HG03442 (cell line): ENCODE data around the gene TMEM203.

Experiments
- ATAC-seq: cut with Tn5 transposase; IDR thresholded peaks from one replicate; pipeline ENCODE4 v1.9.1; 2021; ENCODE audit warnings: mild to moderate bottlenecking, moderate library complexity; ENCODE audit not compliant: unreplicated experiment

The TMEM203 gene

DNA sequence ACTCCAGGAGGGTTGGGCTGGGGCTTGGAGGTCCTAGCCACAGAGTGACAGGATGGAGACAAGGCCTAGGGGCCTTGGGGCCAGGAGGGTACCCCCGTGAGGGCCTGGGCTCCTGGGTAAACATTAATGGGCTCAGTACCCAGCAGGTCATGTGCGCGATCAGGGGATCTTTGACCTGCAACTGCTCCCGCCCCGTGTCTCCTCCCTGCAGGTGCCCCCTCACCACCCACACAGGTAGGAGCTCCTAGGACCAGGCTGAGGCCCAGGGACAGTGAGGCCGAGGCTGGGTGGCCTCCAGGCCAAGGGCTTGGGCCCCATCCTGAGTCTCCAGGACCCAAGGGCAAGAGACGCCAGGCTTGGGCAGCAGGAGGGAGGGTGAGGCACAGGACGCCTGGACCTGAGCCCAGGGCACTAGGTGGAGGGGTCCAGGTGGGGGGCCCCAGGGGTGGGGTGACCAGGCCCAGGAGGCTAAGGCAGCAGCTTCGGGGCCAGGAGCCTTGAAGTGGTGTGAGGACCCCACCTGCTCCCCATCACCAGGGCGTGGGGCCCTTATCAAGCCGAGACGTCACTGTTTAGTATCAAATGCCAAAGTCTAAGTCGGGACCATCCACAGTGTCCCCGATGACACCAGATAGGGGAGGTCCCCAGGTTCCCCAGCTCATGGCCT, 25.4 kb upstream of the TMEM203 start, which contains the start of gene SLC34A3:
SLC34A3 (plus strand) TSS at position 197 of the 667 bp plus-strand sequence. CDS start 802 bp downstream, outside the sequence.
- no peak for ATAC-seq

DNA sequence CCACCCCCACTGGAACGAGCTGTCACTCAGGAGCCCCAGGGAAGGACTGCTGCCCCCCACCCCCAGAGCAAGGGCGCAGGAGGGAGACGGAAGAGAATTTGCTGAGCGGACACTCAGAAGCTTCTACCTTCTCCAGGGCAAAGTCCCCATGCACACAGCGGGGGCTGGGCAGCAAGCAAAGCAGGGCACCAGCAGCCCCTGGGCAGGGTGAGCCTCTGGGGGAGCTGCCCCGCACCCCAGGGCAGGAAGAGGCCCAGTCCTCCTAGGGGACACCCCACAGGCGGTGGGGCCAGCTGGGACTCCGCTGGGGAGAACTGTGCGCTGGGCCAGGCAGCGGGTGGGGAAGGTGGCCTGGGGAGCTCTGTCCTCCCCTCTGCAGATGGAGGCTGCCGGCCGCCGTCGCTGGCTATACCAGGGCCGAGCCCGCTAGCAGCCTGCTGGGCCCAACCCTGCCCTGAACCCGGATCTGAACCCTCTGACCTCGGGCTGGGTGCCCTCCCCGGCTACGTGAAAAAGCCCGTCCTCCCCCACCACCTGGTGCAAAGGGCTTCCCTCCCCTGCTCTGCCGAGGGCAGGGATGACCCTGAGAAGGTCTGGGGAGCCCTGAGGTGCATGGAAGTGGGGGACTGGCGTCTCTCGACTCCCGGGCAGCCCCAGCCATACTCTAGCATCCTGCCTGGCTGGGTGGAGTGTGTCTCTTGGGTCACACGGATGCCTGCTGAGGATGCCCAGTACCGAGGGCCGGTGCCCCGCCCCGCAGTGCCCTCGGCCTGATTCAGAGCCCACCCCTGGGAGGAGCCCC, 24.7 kb upstream of the TMEM203 start:
- no peak for ATAC-seq

DNA sequence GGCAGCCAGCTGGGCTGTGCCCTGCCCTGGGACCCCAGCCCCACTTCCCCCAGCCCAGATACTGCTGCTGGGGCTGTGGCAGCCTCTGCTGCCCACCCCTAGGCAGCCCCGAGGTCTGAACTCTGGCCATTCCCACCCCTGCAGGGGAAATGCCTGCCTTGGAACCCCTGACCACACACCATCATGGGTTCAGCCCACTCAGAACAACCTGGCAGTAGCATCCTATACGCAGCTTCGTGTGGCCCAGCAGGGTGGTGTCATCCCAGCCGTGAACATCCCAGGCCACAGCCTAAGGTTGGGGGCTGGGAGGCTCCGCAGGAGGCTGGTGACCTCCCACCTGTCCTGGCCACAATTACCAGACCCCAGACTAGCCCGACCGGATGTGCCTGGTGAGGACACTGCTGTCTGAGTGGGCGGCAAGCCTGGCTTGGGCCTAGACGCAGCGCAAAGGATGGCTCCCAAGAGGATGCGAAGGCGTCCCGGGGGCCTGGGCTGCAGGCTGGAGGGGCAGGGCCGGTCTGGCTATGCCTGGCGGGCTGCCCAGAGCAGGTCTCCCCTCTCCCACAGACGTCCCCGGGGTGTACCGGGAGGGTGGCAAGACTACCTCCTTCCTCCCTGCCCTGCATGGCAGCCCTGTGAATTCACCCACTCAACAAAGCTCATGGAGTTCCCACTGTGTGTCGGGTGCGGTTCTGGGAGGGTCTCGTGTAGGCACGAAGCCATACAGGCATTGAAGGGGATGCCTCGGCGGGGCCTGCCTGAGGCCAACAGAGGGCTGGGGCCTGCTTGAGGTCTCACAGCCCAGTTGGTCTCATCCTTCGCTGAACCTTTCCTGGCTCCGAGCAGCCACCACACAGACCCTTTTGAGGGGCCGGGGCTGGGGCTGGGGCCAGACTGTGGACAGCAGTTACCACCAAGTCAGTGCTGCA, 23.8 kb upstream of the TMEM203 start:
- ATAC-seq: no peak

DNA sequence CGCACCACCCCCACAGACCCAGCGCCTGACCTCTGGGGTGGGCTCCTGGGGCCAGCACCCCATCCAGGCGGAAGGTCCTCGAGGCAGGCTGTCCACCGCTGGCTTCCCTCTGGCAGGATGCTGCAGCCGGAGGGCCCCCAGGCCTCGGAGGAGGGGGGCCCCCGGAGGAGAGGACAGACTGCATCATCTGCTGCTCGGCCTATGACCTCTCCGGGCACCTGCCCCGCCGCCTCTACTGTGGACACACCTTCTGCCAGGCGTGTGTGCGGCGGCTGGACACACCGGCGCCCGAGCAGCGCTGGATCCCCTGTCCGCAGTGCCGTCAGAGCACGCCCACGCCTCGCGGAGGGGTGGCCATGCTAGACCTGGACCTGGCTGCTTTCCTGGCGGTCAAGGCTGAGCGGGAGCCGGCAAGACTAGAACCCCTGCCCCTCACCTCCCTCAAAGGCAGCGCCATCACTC, 23.1 kb upstream of the TMEM203 start:
- ATAC-seq: no peak

DNA sequence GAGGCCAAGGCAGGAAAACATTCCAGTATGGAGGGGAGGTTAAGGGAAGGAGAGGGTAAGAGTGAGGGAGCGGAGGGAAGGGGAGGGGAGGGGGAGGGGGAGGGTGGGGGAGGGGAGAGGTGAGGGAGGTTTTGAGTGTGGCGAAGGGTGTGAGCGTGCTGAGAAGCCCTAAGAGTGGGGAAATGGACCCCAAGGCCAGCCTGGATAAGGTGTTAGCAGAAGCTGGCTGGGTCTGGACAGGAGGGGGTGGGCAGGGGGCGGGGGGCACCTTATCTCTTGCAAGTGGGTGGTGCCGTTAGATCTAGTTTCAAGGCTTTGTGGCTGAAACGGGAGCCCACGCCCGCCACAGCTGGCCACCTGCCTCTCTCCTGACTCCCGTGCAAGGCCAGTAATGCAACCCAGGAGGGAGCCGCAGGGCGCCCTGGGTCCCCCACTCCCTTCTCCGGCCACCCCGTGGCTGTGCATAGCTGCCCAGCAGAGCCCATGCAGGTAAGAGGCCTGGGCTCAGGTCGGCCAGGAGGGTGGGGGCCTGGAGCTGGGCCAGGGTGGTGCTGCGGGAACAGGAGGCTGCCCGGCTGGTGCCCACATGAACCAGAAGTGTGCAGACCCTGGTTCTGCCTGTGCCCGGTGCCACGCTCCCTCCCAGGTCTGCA, 22.5 kb upstream of the TMEM203 start:
- ATAC-seq: no peak

DNA sequence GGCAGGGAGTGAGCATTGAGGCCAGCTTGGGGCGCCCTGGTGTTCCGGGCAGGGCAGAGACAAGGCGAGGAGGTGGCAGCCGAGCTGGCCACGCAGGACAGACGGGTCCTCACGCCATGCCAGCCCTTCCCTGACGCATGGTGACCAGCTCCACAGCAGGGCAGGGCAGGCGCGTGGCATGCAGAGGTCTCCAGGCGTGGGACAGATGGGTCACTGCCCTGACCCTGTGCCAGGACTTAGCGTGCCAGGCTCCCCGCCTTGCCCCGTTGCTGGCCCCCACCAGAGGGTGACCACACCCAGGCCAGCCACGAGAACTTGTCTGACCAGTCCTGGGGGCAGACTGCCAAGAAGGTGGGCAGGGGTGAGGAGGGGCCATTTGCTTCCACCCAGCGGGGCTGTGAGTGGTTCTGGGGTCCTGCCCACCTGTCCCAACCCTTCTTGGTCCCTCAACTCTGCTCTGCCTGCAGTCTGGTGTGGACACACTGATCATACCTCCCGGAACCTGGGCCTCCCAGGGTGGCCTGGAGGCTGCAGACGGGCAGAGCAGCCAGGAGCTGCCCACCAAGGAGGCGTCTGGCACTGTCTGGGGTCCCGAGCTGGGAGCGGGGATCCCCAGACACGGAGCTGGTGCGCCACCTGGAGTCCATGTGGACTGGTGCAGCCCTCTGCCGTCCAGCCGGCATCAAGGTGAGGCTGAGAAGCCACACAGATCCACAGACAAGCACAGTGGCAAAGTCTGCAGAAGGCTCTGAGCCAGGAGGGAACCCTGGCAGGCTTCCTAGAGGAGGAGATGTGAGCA, 21.8 kb upstream of the TMEM203 start, which contains the start of gene RNF224:
RNF224 (plus strand) TSS at position 449 of the 799 bp plus-strand sequence. CDS start 834 bp downstream, outside the sequence.
- no peak for ATAC-seq

DNA sequence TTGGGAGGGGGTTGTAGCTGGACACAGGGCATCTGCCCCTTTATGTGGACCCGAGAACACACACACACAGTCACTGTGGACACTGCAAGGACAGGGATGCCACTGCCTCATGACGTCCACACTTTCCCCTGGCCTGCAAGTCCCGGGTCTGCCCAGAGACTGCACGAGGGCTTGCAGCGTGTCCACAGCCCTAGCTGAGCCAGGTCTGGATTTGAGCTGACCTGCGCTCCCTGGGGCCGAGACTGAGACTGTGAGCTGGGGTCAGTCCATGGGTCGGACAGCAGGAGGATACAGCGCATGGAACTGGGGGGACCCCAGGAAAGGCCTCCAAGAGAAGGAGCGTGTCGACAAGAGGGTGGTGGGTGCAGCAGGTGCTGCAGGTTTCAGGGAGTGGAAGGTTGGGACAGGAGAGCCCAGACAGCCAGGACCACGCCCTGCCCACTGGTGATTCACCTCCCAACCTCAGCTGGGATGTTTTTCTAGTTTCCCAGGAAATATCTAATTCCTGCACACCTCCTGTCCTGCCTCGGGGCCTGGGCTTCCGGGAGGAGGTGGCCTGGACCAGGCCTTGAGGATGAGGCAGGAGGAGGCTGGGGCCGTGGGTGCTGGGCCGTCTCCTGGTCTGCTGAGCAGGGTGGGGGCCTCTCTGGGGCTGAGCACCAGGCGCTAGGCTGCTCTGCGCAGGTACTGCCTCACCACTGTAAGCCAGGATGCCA, 21.0 kb upstream of the TMEM203 start:
- no peak for ATAC-seq

DNA sequence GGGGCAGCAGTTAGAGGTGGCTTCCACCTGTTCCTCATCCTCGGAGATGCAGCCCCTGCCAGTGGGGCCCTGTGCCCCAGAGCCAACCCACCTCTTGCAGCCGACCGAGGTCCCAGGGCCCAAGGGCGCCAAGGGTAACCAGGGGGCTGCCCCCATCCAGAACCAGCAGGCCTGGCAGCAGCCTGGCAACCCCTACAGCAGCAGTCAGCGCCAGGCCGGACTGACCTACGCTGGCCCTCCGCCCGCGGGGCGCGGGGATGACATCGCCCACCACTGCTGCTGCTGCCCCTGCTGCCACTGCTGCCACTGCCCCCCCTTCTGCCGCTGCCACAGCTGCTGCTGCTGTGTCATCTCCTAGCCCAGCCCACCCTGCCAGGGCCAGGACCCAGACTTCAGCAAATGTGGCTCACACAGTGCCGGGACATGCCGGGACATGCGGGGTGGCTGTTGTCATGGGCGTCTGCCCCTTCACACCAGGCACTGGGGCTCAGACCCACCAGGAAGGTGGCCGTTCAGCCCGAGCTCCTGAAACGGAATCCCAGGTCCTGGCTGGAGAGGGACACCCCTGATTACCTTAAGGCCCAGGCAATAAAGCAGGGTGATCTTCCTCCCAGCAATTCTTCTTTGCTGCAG, 20.4 kb upstream of the TMEM203 start:
- no peak for ATAC-seq

DNA sequence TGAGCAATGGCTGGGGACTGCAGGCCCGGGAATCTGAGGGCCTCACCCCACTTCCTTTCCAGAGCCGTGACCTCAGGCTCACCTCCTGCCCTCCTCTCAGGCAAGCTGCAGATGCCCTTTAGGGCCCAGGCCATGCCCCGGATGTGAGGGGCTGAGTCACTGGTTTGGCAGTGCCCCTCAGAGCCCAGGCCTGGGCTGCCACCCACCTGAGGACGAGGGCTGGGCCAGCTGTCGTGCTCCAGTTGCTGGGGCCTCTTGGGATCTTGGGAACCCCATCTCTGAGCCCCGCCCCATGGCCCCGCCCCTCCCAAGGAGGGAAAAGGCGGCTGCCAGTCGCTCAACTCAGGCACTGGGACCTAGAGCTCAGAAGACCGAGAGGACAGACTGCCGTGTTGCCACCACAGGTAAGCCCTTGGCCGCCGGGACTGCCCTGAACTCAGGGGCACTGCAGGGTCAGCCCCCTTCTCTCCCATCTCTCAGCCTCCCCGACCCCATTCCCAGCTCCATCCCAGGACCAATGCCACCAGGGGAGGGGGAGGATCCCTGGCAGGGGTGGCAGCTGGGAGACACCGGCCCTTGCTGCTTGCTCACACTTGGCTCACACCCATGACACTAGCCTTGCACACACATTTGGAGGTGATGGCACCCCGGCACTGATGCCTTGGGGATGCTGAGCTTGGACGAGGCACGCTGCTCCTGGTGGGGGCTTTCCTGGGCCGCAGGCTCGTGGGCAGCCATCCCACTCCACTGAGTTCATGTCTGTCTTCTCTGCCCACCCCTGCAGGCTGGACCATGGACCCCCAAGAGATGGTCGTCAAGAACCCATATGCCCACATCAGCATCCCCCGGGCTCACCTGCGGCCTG, 19.6 kb upstream of the TMEM203 start, which contains the start of gene CYSRT1:
CYSRT1 (plus strand) TSS at position 345 of the 865 bp plus-strand sequence; CDS start at position 793, 448 bp downstream.
- ATAC-seq: no peak

DNA sequence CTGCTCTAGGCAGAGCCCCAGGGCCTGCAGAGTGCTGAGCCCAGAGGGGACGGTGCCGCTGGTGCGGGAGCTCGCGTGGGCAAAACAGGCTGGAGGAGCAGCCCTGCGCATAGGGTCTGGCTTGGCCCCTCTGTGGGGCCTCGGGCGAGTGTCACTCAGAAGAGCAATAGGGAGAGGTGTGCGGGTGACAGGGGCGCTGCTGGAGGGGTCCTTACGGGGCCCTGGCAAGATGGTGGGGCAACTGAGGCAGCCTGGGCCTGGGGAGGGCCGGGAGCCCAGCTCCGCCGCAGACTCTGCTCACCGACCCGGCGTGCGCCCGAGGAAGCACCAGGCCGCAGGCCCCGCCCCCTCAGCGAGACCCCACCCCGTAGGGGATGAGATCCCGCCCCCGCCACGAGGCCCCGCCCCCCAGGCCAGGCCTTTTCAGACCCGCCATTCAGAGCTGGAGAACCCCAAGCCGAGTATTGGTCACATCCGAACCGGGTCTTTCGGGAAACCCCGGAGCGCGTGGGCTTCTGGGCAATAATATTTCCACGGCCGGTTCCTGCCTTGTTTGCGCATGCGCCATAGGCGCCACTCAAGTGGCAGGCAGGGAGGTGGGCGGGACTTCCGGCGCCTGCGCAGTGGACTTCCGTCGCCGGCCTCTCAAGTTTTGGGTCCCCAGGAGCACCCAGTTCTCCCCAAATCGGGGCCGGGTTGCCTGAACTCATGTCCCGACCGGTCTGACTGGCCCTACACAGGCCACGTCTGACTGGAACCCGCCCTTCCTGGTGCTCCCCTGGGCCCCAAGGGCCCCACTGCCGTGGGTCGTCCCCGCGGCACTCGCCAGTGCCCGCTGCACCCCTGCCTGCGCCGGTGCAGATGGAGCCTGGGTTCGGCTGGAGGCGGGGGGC, 17.9 kb upstream of the TMEM203 start:
- peak; percentile 55 for ATAC-seq

DNA sequence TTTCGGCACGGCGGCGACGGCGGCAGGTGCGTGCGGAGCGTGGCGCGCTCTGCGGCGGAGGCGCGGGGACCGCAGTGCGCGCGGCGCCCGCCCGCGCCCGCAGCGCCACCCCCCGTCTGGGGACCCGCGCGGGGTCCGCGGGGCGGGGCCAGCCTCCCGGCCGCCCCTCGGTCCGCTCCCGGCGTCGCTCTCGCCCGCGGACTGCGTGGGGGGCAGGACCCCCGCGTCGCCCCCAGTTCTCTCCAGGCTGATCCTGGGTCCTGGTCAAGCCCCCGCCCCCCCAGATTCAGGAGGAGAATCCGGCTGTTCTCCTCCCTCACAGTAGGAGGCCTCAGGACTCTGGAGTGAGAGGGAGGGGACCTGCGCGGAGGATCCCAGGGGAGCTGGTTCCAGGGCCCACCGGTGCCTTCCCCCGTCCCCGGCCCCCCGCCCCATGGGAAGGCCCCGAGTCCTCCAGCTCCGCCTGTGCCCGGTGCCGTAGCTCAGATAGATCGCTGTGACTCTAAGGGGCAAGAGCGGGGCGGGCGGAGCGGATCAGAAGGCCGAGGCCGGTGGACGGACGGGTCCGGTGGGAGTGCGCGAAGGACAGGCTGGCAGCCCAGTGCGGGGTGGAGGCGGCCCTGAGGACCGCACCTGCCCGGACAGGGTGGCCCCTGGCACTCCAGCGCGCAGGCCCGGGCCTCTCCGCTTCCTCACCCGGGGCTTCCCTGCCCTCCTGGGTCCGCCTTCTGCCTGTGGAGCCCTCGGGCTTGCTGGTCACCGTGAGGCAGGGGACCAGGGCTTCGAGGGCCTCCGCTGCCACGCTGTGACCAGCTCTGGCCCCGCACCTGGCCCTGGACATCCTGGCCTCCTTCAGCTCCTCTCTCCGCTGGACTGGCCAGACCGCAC, 17.0 kb upstream of the TMEM203 start, which contains the start of gene RNF208:
RNF208 (minus strand) TSS at position 51 of the 888 bp plus-strand sequence. CDS start 1,028 bp downstream, outside the sequence.
- ATAC-seq: peak; percentile 2

DNA sequence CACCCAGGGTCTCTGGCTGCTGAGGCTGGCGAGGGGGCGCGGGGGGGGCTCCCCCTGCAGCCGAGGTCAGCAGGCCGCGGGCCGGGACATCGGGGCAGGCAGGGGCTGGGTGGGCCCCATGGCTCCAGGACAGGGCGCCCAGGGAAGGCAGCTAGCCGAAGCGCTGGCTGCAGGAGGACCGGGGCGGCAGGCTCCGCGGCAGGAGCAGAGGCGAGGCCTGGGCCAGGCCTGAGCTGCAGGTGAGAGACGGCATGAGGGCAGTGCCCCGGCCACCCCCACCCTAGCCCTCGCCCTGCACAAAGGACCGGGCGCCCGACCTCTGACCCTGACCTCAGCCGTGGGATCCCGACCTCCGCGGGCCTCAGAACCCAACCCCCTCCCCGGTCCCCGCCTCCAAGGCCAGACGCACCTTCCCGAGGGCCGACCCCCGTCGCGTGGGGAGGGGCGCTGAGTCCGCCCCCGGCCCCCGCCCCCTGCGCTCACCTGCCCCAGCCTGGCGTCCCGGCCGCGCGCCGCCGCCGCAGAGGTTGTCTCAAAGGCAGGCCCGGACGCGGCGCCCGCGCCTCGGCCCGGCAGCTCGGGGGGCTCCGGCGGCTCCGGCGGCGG, 16.2 kb upstream of the TMEM203 start:
- no peak for ATAC-seq

DNA sequence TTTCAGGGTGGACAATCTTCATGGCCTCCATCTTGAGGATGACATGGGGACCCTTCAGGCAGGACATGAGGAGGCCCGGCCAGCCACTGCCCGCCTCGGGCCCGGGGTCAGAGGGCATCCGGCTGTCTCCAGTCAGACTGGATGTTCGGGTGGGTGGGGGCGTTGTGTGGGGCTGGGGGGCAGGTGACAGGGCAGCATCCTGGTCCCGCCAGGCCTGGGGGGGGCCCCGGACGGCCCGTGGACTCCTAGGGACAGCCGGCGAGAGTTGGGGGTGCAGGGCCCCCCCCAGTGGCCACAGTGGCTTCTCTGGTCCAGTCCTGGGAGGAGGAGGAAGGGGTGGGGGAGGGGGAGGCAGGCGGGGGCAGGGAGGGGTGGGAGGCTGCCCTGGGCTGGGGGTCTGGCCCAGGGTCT, 15.7 kb upstream of the TMEM203 start:
- ATAC-seq: no peak

DNA sequence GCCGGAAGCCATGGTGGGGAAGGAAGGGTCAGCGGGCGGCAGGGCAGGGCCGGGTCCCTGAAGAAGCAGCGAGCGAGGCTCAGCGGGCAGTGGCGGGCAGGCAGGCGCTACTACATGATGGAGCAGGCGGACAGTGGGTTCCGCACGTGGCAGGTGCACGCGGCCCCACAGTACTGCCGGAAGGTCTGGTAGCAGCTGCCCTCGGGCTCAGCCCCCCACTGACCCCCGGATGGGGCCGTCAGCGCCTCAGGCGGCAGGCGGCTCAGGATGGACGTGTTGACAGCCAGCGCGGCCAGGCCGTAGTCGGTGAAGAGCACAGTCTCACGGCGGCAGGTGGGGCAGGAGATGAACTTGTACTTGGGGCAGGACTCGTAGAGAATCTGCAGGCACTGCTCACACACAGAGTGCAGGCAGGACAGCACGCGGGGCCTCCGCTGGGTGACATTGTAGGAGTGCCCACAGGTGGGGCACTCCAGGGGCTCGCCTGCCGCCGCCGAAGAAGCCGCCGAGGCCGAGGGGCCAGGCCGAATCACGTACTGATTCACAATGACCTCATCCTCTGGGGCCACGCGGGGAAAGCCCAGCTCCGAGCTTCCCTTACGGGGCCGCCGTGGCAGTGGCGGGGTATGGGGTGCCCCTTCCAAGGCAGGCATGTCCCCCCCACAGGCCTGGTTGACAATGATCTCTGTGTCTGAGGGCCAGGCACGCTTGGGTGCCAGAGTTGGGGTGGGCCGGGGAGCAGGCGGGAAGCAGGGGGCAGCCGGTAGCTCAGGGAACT, 15.1 kb upstream of the TMEM203 start:
- ATAC-seq: no peak
